Glomerular endothelial cell (primary cell): Measurements from ENCODE around the gene CENPP. TPM values are rescaled to one million over a fixed set of nuclear protein-coding genes. Genes with fewer than 3 reads are reported as not detected.
"Not testable (repeated sequence)": the region's sequence is repeated elsewhere in the genome, so short reads cannot be mapped to it uniquely, and the experiment has no call there.

Source experiments
- DNase-seq: peaks from one replicate; pipeline ENCODE4 v3.0.0-alpha.2; 2011; ENCODE audit warnings: low read depth, low spot score; ENCODE audit errors: extremely low read depth
- total RNA-seq: library from RNA; depleted of rRNA; stranded (reverse); fragments of >200 nt; gene quantifications from 2 replicates; pipeline ENCODE4 v1.2.3, GENCODE V29; 2015

The CENPP gene
- total RNA-seq, 1 donor from 2014 or later = 1.8 TPM

DNA sequence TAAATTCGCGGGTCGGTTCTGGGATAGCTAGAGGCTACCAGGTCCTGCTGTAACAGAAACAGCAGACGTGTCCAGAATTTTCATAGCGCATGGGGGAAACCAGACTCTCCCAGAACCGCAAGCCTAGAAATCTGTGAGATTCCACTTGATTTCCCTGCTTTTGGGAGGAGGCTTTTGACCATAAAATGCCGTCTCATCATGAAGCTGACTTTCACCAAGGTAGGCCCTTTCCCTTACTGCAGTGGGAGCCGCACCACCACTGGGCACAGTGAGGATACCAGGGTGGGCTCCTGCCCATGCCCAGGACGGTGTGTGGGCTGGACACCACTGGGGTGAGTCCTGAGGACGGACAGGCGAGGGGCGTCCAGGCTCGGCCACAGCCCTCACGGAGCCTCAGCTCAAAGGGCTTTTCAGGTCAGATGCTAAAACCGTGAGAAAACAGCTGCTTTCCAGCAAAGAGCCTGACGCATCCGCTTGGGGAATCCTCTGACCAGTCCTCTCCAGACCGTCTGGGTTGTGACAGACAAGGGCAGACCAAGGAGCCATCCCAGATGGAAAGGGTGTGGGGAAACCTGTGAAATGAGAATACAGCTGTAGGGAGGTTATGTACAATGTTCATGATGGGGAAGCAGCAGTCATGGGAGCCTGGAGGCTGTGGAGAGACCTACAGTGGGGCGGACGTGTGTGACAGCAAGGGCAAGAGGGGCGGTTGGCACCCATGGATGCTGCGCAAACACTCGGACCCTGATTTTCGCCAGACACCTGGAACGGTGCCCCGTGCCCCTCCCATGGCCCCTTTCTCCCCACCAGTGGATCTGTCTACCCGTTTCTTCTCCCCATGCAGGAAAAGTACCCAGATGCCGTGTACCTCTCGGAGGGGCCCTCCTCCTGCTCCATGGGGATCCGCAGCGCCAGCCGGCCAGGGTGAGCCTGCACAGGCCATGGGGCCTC lies 285.0 kb downstream of the CENPP start:
- DNase-seq = no peak

DNA sequence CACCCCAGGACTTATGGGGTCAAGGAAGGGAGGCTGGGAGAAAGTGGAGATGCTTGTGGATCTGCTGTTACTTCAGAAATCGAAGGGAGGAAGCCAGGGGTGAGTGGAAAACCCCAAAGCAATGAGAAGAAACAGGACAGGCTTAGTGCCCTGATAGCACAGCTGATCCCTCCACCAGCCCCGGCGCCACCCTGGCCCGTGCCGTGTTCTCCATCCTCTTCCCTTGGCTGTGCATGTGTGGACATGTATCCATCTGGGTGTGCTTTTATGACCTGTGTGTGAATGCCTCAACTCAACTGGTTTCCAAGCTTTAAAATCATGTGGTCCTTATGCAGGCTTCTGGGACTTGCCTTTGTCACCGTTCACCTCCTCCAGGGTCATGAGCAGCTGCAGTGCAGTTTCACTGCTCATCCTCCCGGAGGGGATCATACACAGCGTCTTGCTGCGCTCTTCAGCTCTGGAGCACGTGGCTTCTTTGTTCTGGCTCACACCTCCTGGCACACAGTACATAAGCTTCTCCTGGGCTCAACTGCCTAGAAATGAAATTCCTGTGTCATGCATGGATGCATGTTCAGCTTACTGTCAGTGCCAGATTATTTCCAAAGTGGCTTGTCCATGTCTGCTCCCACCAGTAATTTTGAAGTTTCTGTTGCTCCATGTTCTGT lies 286.0 kb downstream of the CENPP start:
- no peak for DNase-seq

DNA sequence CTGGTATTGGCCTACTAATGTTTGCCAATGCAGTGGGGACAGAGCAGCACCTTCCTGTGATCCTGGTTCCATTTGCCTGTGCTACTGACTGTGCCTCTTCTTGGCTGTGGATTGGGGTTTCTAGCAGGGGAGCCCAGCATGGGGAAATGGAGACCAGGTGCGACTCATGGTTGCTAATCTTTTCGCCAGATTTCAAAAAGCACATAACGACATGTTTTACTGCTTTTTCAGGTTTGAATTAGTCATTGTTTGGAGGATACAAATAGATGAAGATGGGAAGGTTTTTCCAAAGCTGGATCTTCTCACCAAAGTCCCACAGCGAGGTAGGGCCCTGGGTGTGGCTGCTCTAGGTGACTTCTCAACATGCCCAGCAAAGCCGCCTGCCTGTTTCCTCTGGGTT lies 286.5 kb downstream of the CENPP start:
- no peak for DNase-seq

DNA sequence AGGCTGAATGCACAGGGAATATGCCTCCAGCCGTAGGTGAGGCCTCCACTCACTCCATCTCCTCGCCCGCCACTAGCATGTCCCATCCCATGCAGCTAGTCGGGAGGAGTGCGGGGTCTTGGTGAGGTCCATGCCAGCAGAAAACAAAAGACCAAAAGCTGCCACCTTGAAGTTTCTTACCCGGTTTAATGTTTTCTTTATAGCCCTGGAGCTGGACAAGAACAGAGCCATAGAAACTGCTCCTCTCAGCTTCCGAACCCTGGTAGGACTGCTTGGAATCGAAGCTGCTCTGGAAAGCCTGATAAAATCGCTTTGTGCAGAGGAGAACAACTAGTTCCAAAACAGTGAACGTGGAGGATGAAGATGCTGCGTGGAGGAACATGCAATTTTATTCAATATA lies 287.1 kb downstream of the CENPP start:
- no peak for DNase-seq

- DNase-seq = no peak
Measured at GRCh38 chr9:92613268-92614122, 287.7 kb downstream of the CENPP start.

DNA sequence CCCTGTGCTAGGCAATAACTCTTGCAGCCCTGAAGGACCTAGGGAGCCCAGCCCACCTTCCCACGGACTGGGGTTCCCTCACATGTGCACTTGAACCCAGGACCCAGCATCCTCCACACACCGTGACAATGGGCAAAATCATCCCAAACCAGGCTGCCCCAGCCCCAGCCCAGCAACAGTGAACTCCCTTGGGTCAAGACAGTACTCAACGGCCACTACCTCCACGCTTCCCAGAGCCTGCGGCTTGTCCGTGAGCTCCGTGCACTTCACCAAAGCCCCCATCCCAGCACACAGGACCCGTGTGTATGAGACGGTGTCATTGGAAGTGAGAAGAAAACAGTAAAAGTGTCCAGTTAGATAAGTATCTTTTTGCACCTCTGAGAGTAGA lies 288.4 kb downstream of the CENPP start:
- no peak for DNase-seq

GRCh38 chr9:92614763-92615461 lies 289.2 kb downstream of the CENPP start:
- no peak for DNase-seq

DNA sequence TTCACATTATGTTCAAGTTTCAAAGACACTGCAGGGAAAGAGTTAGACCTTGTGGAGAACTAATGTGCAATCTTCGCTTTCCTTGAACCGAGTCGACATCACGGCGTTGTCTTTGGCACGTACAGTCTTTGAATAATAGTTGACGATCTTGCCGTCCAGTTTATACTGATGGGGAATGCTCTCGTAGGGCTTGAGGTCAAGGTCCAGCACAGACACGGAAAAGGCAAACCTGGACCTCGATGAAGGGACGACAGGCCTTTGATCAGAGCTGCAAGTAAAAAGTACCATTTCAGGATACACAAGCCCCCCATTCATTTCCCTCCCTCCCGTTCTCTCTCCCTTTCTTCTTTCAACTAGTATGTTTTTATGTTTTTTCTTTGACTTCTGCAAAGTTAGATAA lies 290.0 kb downstream of the CENPP start:
- no peak for DNase-seq

GRCh38 chr9:92616199-92616641 lies 290.5 kb downstream of the CENPP start:
- DNase-seq = no peak

GRCh38 chr9:92616655-92617111 lies 290.9 kb downstream of the CENPP start:
- no peak for DNase-seq

- DNase-seq = no peak
Measured at GRCh38 chr9:92617195-92617813, 291.6 kb downstream of the CENPP start.

DNA sequence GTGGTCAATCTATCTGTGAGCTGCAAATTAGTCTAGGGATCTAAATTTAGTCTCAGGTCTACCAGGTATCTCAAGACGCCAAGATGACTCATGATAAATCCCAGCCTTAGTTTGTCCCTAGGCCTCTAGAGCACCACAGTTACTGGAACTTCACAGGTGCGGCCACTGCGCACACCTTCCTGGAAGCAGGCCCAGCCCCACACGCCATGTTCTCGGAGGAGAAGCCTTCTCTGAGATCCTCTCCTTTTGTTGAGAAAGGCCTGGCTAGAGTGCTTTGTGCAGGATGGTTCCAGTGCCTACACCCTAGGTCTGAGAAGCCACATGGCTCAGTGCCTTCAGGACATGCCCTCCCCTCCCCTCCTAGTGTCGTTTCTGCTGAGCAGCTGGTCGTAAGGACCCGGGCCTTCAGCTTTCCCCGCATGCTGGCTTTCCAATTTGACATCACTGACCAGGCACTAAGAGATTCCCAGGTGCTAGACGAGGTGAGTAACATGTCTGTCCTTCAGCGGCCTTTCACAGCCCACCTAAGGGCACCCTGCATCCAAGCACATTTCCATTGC lies 292.3 kb downstream of the CENPP start:
- DNase-seq = no peak

DNA sequence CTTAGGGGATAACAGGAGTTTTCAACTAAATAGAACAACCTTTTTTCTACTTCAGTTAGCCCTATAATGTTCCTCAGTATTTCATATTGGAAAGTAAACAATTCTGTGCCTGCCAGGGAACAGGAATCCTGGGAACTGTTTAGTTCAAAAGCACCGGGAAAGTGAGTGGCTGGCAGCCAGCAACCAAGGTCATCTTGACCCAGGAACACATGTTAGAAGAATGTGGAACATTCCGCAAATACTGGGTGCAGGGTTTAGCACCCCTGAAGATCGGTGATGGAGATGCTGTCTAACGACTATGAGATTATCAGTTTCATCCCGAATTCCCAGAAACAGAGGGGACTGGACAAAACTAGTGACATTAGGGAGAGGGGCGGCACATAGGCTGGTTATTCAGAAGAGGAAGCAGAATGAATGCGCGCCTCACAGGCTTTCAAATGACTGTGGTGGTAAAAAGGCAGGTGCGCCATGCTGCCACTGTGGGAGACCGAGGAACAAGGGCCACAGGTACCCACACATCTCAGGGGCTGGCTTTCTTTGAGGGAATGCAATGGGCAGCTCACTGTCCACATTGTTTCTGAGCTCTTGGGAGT lies 293.0 kb downstream of the CENPP start:
- DNase-seq = no peak

DNA sequence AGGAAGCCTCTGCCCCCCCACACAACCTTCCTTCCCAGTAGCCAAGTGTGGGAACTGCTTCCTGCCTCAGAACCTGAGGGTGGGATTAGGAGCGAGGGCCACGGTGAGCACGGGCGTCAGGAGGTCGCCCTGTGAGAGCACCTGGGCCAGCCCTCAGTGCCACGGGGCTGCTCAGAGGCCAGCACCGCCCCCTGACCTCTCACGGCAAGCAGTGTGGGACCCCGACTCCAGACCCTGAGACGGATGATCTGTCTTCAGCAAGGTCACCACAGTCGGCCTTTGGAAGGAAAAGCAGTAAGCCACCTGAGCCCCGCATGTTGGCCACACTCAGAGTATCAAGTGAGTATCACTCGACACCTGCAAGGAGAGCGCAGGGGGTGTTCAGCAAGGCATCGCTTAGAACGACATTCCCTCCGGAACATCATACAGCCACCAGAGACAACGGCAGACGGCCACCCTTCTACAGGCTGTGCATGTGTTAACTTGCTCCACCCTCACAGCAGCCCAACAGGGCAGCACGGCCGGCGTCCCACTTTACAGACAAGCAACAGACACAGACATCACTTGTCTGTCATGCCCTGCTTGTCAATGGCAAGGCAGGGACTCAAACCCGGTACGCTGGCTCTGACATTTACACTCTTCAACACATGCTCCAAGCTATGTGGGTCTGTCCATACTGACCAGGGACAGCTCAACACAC lies 294.0 kb downstream of the CENPP start:
- no peak for DNase-seq

- no peak for DNase-seq
Measured at GRCh38 chr9:92620845-92621244, 295.1 kb downstream of the CENPP start.

DNA sequence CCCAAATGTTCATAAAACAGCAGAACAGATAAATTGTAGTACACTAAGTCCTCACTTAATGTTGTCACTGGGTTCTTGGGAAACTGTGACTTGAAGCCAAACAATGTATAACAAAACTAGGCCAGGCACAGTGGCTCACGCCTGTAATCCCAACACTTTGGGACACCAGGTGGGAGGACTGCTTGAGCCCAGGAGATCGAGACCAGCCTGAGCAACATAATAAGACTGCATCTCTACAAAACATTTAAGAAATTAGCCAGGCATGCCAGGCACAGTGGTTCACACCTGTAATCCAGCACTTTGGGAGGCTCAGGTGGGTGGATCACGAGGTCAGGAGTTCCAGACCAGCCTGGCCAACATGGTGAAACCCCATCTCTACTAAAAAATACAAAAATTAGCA lies 298.2 kb downstream of the CENPP start:
- DNase-seq = not testable (repeated sequence)

DNA sequence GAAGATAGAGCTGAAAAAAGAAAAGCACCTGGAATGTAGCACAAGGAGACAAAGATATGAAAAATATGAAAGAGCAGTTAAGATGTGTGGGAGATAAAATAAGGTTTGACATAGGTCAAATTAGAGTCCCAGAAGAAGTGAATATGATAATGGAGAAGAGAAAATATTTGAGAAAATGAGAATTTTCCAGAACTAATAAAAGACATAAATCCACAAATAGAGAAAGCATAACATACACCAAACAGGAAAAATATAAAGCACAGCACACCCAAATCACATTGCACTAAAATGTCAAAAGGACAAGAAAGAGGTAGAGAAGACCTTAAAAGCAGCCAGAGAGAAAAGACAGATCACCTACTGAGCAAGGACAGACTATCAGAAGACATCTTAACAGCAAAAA lies 300.7 kb downstream of the CENPP start:
- DNase-seq = no peak

DNA sequence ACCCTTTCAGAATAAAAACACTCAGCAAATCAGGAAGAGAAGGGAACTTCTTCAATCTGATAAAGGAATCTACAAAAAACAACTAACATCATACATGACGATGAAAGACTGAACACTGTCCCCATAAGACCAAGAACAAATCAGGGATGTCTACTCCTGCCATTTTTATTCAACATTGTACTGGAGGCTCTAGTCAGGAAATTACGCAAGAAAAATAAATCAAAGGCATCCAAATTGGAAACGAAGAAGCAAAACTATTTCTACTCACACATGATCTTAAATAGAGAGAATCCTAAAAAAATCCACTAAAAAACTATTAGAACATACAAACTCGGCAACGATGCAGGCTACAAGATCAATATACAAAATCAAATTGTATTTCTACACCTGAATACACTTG lies 301.9 kb downstream of the CENPP start:
- DNase-seq = no peak
